Umbilical cord (tissue), 2 donors: ENCODE data around the gene GAMT. TPM values are rescaled to one million over a fixed set of nuclear protein-coding genes. Genes with fewer than 3 reads are reported as not detected.

Experiments used
- DNase-seq: peaks from one replicate; pipeline ENCODE4 v3.0.0-alpha.2; 2015; ENCODE audit warnings: low spot score
- total RNA-seq: library from RNA; depleted of rRNA; stranded (reverse); fragments of >200 nt; gene quantifications from one replicate; pipeline ENCODE4 v1.2.3, GENCODE V29; 2014; ENCODE audit warnings: low replicate concordance; ENCODE audit not compliant: insufficient read depth

GAMT gene
- total RNA-seq, 1 donor from 2014 or later, result 13.7 TPM

DNA sequence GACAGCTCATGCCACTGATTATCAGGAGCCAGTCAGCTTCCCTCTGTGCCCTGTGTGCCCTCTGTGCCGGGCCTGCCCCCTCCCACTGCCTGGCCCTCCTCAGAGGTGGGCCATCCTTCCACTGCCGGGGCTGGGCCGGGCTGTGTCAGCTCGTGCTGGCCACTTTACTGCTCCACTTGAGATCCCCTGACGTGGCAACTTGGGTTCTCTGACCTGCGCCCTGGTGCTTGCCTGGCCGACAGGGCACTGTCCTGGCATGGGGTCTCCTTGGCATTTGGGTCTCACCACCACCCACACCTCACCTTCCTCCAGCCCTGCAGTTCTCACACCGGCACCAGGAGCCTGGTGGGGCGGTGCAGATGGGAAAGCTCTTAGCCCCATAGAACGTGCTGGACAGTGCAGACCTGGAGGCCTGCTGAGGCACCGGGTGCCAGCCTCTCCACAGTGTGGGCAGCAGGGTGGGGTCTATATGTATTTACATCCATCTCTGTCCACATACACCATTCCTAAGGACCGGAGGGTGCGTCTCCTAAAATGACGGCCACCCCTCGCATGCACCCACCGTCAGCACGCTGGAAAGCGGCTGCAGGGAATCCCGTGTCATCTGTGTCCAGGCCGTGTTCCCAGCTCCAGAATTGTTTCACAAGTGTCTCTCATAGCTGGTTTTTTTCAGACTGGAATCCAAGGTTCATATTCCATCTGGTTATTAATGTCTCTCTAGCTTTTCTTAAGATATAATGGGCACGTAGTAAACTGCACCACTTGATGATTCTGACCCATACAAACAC, 17.8 kb upstream of the GAMT start:
- DNase-seq, result no peak

DNA sequence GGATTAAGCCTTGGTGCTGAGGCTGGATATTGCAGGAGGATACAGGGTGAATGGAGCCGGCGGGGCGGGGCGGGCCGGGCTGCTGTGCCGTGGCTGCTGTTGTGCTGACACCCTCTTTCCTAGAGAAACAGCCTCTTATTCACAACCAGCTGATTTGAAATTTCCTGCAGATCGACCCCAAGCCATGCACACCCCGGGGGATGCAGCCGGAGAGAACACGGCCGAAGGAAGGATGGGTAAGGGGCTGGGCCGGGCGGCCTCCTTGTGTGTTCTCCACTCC, 17.1 kb upstream of the GAMT start:
- no peak for DNase-seq

DNA sequence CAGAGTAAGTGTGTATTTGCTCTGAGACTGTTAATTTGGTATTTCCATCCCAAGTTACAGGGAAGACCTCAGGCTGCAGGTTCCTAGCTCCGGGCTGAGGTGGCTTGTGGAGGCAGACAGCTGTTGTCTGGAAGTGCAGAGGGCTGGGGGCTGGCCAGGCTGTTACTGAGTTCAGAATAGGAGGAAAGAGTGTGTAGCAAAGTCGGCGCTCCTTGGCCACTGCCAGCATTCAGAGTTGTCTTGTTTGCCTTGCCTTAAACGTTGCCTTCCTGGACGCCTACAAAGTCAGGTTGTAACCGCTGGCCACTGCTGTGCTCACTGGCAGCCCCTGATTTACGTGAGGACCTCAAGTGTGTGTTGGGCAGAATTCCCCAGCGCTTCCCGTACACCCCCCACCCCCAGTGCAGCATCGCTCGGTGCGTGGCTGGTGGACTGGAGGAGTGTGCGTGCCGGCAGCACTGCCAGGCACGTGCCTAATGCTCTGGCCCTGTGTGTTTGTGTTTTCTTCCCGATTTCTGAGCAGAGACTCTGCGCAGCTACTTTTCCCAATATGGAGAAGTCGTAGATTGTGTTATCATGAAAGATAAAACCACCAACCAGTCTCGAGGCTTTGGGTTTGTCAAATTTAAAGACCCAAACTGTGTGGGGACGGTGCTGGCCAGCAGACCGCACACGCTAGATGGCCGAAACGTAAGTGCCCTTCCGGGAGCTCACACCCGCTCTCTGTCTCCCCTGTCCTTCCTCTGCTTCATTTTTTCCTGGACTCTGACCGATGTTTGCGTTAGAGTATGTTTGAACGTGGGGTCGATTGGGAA, 16.5 kb upstream of the GAMT start:
- no peak for DNase-seq

GRCh38 chr19:1417145-1417544, 15.8 kb upstream of the GAMT start:
- DNase-seq, result no peak

DNA sequence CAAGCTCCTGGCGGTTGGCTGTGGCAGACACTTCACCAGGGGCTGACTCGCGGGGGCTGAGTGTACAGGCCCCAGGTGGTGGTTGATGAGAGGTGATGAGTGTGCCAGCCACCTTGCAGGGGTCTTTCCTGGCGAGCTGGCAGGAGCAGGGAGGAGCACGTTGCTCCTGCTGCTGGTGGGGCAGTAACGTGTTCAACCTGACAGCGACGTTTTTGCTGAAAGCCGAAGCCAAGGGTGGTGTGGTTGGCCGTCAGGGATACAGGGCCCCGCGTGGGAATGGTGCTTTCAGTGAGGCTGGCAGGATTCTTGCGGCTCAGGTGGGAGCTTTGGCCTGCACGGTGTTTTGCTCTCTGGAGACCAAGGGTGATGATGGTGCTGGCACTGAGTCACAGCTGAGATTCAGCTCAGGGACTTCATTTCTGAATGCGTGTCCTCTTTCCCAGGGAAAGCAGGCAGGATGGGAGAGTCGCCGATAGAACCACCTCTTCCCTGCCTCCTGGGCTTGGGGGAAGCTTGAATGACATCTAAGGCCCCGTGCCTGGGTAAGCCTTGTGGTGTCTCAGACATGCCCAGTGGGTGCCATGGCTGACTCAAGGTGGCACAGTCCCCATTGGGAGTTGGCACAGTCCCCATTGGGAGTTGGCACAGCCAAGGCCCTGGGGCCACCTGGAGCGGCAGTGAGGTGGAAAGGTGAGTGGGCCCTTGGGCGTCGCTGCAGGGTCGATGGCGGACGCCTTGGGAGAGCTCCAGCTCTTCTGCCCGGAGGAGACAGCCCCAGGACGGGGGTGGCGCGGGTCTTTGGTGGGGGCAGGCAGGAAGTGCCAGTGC, 14.9 kb upstream of the GAMT start:
- DNase-seq, result no peak

DNA sequence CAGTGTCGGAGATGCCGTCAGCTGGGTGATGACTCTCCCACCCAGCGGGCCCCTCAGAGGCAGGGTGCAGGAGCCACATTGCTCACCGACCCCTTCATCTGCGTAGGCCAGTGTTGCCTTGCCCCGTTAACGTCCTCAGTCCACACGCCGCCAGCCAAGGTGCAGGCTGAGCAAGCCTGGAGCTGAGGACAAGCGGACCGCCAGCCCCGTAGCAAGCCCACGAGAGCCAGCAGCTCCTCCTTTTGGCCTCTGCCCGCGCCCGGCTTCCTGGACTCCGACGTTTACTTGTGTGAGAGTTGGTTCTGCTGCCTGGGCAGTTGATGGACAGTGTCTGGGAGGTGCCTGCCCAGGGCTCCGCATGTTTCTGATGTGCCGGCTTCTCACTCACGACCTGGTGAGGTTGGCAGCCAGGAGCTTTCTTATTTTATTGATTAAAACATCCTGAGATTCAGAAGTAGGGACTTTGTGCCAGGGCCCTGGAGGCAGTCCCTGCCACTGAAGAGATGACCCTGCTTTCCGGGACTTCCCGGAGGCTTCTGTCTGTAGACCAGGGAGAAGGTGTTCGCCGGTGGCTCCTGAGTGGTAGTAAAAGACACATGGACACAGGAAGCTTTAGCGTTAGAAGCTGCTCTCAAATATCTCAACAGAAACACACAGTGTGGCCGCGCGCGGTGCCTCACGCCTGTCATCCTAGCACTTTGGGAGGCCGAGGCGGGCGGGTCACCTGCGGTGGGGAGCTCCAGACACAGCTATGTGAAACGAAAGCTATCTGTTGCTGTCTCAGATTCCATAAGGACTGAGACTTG, 11.9 kb upstream of the GAMT start:
- no peak for DNase-seq

DNA sequence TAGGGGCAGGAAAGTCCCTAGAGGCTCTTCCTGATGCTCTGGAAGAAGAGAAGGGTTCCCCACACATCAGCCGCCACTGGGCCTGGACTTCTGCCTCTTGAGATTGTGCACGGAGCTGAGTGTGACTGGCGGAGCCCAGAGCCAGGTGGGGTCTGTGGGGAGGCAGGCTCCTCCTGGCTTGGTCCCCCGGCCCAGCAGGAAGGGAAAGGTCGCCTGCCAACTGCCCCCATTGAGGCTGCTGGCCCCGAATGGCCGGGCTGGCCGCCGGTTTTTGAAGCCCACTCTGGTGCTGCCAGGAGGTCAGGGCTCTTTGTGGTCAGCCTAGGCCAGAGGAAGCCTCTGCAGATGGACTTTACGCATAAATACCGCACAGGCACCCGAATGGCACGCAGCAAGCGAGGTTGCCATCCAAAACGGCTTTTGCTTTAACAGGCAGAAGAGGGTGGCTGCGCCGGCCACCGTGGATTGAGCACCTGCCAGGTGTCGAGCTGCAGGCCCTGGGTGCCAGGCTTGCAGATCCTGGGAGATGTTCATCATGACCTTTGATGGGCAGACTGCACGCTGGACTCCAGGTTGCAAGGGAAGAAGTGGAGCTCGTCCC, 11.1 kb upstream of the GAMT start:
- DNase-seq, result no peak

- DNase-seq, result no peak
Measured at GRCh38 chr19:1411255-1412191, 10.2 kb upstream of the GAMT start.

- no peak for DNase-seq
Measured at GRCh38 chr19:1410789-1411188, 9.4 kb upstream of the GAMT start.

GRCh38 chr19:1410136-1410786, 8.9 kb upstream of the GAMT start:
- DNase-seq, result no peak

DNA sequence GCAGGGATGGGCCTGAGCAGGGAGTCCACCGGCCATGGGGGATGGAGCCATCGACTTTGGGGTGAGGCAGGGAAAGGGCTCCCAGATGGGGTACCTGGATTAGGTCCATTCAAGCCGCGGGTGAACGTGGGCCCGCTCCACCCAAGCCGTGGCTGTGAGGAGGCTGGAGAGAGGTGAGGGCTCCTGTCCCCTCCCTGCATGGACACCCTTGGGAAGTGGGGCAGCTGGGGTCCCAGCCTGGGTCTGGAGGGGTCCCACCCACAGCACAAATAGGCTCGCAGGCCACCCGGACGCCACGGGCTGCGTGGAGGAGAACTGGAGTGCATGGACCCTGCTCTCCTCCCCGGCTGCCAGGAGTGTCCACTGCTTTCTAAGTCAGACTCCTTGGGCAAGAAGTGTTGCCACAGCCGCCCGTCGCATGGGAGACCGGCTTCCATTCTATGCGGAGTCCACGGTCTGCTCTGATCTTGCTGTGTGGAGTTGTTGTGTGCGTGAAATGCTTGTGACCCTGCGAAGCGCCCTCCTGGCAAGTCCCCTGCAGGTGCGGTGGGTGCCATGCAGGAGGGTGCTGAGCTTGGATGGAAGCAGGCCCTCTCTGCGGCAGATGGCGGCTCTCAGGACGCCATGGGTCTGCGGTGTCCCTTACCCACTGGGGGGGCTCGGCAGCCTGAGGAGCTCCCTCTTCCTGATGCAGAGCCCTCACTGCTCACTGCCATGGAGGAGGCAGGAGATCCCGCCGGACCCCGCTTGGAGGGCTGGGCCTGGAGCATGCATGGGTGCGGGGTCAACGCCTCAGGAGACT, 8.1 kb upstream of the GAMT start:
- no peak for DNase-seq

- peak; percentile 56 for DNase-seq
Measured at GRCh38 chr19:1408300-1409203, 7.2 kb upstream of the GAMT start.

DNA sequence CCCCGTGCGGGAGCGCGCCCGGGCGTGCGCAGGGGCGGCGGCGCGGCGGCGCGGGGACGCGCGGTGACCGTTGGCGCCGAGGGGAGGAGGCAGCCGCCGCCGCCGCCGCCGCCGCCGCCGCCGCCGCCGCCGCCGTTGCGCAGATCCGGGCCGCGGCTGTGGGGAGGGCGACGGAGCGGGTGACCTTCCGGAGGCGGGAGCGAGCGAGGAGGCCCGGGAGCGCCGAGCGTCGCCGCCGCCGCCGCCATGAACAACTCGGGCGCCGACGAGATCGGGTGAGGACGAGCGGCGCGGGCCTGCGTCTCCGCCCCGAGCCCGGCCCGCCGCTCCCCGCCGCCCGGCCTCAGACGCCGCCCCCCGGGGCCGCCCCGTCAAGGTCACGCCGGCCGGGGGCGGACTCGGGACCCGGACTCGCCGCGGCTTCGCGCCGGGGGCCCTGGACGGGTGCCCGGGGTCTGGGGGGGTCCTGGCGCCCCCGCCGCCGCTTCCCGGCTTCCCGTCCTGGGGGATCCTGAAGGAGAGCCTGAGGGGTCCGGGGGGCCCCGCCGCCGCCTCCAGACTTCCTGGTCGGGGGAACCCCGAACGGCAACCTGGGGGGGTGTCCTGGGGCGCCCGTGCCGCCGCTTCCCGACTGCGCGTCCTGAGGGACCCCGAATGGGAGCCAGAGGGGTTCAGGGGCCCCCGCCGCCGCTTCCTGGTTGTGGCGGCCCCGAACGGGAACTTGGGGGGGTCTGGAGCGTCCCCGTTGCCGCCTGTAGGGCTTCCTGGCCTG, 6.4 kb upstream of the GAMT start, which contains the start of gene DAZAP1:
Gene DAZAP1, plus strand, starts transcription at position 59 of the 772 bp plus-strand sequence. Its CDS starts 188 bp downstream, at position 247.
- no peak for DNase-seq

GRCh38 chr19:1406774-1407527, 5.6 kb upstream of the GAMT start:
- peak; percentile 99 for DNase-seq

DNA sequence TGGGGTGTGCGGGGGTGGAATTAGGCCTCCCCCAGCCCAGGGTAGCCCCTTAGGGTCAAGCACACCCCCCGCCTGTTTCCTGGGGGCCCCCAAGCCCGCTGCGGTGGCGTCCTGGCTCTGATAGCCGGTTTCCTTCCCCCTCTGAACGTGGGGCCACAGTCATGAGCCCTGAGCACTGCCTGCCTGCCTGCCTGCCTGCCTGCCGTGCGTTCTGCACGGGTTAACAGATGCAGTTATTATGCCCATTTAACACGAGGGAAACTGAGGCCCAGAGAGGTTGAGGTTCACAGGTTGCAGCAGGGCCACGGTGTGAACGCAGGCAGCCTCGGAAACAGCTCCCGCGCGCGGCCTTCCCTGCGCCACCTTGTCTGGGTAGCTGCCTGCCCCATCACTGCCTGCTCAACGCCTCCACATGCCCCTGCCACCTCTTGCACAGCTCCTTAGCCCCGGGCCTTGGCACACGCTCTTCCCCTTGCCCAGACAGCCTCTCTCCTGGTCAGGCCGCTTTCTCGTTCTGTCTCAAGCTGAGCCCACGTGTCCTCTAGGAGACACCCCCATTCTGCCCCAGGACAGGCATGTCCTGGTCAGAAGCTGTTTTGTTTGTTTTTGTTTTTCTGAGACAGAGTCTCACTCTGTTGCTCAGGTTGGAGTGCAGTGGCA, 1.2 kb upstream of the GAMT start:
- no peak for DNase-seq
